ENCODE measurements around the gene GADL1.

GADL1 gene

DNA sequence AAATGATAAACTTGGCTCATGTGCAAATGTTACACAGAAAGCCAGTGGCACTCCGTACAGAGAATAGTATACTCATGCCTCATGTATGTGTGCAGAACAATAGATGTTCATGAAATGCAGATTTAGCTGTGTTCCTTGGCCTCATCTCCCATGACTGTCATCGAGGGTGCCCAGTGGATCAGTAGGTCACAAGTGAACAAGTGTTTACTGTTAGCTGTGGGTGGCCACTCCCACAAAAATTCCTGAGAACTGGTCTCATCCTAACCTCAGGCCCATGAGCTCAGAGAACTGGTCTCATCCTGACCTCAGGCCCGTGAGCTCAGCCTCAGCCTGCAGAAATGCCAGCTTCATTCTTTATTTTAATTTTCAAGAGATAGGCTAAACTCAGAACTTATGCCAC is 124.1 kb downstream of the GADL1 start:
- Histone ChIP-seq H3K36me3 (ENCODE audit: control insufficient read depth in 2 of 2, insufficient read depth in 1 of 2, low read length in 2 of 2) (no peaks in the 10 kb centered on the region), H3K4me1 (ENCODE audit: control insufficient read depth, insufficient read depth, low read length) (no peaks in the 10 kb centered on the region), H3K4me3 (ENCODE audit: low read depth, low read length) (no peak overlapping the region), H3K9me3 (ENCODE audit: control insufficient read depth, insufficient read depth, low read depth, low read length) (no peaks in the 10 kb centered on the region), H3K27ac (ENCODE audit: extremely low read depth, low read depth, low read length) (no peak overlapping the region)
- ChIA-PET POLR2A (no interaction called here), CTCF (interaction anchor here (0.5 to 1.6 kb wide), 10 partner anchors 9 to 729 kb away, joined by 3 to 6 read pairs (median 4); no protein-coding TSS in a partner anchor)
- TF ChIP-seq ZFHX2 (tag by site-specific recombination; conservative IDR thresholded peaks at IDR 0.05) (0 out of 2 replicates have a peak, but pooled peaks have one; percentile 12), ZNF629 (tag by site-specific recombination; IDR thresholded peaks at IDR 0.05) (0 out of 2 replicates have a peak, but pooled peaks have one; percentile 29), ZNF24 (tag by site-specific recombination; IDR thresholded peaks at IDR 0.05) (no peak), ZNF394 (tag by site-specific recombination; IDR thresholded peaks at IDR 0.05; ENCODE audit: borderline replicate concordance) (no peak)
- TF ChIP-seq, protein P1, sequence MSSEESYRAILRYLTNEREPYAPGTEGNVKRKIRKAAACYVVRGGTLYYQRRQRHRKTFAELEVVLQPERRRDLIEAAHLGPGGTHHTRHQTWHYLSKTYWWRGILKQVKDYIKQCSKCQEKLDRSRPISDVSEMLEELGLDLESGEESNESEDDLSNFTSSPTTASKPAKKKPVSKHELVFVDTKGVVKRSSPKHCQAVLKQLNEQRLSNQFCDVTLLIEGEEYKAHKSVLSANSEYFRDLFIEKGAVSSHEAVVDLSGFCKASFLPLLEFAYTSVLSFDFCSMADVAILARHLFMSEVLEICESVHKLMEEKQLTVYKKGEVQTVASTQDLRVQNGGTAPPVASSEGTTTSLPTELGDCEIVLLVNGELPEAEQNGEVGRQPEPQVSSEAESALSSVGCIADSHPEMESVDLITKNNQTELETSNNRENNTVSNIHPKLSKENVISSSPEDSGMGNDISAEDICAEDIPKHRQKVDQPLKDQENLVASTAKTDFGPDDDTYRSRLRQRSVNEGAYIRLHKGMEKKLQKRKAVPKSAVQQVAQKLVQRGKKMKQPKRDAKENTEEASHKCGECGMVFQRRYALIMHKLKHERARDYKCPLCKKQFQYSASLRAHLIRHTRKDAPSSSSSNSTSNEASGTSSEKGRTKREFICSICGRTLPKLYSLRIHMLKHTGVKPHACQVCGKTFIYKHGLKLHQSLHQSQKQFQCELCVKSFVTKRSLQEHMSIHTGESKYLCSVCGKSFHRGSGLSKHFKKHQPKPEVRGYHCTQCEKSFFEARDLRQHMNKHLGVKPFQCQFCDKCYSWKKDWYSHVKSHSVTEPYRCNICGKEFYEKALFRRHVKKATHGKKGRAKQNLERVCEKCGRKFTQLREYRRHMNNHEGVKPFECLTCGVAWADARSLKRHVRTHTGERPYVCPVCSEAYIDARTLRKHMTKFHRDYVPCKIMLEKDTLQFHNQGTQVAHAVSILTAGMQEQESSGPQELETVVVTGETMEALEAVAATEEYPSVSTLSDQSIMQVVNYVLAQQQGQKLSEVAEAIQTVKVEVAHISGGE (tag by site-specific recombination; conservative IDR thresholded peaks at IDR 0.05; ENCODE audit: low read depth) = no peak

DNA sequence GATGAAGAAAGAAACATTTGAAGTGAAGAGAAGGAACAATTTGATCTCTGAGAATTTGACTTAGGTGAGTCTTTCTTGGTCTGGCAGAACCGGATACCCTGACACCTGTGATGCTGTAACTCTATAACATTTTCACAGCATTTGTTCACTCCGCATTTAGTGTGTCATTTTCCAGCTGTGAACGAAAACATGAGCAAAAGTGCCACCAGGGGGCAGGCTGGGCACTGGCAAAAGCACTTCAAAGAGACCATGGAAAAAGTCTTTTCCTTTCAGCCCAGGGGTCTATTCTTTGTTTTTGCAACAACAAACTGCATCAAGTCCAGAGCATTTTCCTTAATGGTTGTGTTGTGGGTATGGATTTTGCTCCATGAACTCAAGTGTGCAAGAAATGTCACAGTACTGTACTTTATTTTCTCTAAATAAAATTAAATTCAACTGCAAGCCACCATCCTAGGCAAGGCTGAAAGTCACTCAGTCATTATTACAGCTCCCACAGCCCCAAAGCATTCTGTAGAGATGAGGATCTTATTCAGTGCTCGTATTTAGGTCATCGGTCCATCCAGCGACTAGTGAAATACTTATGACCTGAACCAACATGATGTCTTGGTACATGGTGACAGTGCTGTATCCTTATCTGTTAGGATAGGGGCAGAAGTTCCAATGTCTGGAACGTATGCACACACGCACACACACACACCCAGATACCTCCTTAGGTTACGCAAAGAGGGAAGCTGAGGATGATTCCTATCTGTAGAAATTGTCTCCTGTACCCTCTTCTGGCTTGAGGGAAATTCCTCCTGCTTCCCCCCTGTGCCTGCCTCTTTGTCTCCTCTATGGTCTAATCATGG is 125.5 kb downstream of the GADL1 start:
- CTCF ChIA-PET = interaction anchor here (0.5 to 2.4 kb wide), 13 partner anchors 8 to 599 kb away, joined by 3 to 7 read pairs (median 3); no protein-coding TSS in a partner anchor
- H3K9me3 ChIP-seq (ENCODE audit: control insufficient read depth, insufficient read depth, low read depth, low read length) = no peaks in the 10 kb centered on the region
- no peak overlapping the region for H3K4me3 ChIP-seq (ENCODE audit: low read depth, low read length)
- no peaks in the 10 kb centered on the region for H3K36me3 ChIP-seq (ENCODE audit: control insufficient read depth in 2 of 2, insufficient read depth in 1 of 2, low read length in 2 of 2)
- no peaks in the 10 kb centered on the region for H3K4me1 ChIP-seq (ENCODE audit: control insufficient read depth, insufficient read depth, low read length)
- POLR2A ChIA-PET = no interaction called here
- TF ChIP-seq TCF7L2 (IDR thresholded peaks at IDR 0.05; ENCODE audit: borderline replicate concordance, low read depth, low read length) = peak; percentile 50; the same call in 1 of the 2 replicates
- TF ChIP-seq ZNF121 (tag by site-specific recombination; IDR thresholded peaks at IDR 0.05) = no peak
- peak; percentile 65 for TF ChIP-seq ZNF654 (tag by site-specific recombination; IDR thresholded peaks at IDR 0.05; ENCODE audit: low read depth)
- no peak overlapping the region for H3K27ac ChIP-seq (ENCODE audit: extremely low read depth, low read depth, low read length)

DNA sequence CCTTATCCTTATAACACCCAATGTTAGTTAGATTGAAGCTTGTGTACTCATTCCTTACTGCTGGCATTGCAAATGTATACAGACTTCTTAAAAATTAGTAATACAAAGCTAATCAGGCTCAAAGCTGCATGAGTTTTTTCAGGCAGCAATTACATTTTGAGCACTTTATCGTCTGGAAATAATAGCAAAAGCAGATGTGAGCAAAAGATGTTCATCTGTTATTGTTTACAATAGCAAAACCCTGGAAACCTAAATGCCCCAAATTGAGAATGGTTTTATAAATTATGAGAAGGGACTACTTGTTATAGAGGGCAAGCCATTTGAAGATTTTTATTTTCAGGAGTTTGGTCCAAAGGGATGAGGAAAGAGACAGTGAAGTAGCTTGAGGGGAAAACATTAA is 126.4 kb downstream of the GADL1 start:
- ChIA-PET POLR2A (no interaction called here), CTCF (interaction anchor here (0.6 to 2.4 kb wide), 8 partner anchors 9 to 1539 kb away, joined by 3 to 7 read pairs (median 4); no protein-coding TSS in a partner anchor)
- no peak for TF ChIP-seq ZNF664 (tag by site-specific recombination; IDR thresholded peaks at IDR 0.05)
- TF ChIP-seq ZNF121 (tag by site-specific recombination; IDR thresholded peaks at IDR 0.05) = no peak
- TF ChIP-seq ZNF707 (tag by site-specific recombination; IDR thresholded peaks at IDR 0.05) = no peak
- TF ChIP-seq OSR2 (tag by site-specific recombination; IDR thresholded peaks at IDR 0.05) = no peak
- no peak for TF ChIP-seq ZNF175 (tag by site-specific recombination; IDR thresholded peaks at IDR 0.05)
- Histone ChIP-seq H3K9me3 (ENCODE audit: control insufficient read depth, insufficient read depth, low read depth, low read length) (no peaks in the 10 kb centered on the region), H3K4me3 (ENCODE audit: low read depth, low read length) (no peak overlapping the region), H3K4me1 (ENCODE audit: control insufficient read depth, insufficient read depth, low read length) (no peaks in the 10 kb centered on the region), H3K27ac (ENCODE audit: extremely low read depth, low read depth, low read length) (no peak overlapping the region), H3K36me3 (ENCODE audit: control insufficient read depth in 2 of 2, insufficient read depth in 1 of 2, low read length in 2 of 2) (no peaks in the 10 kb centered on the region)

DNA sequence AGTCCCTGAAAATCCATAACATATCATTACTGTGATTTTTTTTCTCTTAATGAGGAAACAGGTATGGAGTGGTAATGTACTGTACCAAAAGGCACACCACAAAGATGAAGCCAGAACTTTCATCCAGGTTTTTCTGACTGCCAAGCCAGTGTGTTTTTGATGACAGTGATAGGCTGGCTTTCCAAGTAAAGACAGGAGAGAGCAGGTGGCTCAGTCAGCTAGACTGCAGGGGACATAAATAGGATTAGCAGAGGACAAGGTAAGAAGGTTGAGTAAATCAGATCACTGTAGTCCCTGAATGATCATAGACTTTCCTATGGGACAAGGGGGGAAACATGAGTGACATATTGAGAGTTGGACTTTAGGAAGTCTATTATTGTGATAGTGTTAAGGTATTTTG is 127.9 kb downstream of the GADL1 start:
- Histone ChIP-seq H3K27ac (ENCODE audit: extremely low read depth, low read depth, low read length) (no peak overlapping the region), H3K9me3 (ENCODE audit: control insufficient read depth, insufficient read depth, low read depth, low read length) (no peaks in the 10 kb centered on the region), H3K4me3 (ENCODE audit: low read depth, low read length) (no peak overlapping the region), H3K4me1 (ENCODE audit: control insufficient read depth, insufficient read depth, low read length) (no peaks in the 10 kb centered on the region), H3K36me3 (ENCODE audit: control insufficient read depth in 2 of 2, insufficient read depth in 1 of 2, low read length in 2 of 2) (no peaks in the 10 kb centered on the region)
- no peak for TF ChIP-seq ZNF23 (tag by site-specific recombination; IDR thresholded peaks at IDR 0.05; ENCODE audit: borderline replicate concordance)
- TF ChIP-seq ZNF2 (tag by site-specific recombination; IDR thresholded peaks at IDR 0.05) = no peak
- no peak for TF ChIP-seq ZNF596 (tag by site-specific recombination; IDR thresholded peaks at IDR 0.05)
- TF ChIP-seq EGR2 (tag by site-specific recombination; IDR thresholded peaks at IDR 0.05; ENCODE audit: low read depth) = no peak
- TF ChIP-seq ZNF221 (tag by site-specific recombination; IDR thresholded peaks at IDR 0.05; ENCODE audit: borderline replicate concordance) = no peak
- TF ChIP-seq, protein P2, sequence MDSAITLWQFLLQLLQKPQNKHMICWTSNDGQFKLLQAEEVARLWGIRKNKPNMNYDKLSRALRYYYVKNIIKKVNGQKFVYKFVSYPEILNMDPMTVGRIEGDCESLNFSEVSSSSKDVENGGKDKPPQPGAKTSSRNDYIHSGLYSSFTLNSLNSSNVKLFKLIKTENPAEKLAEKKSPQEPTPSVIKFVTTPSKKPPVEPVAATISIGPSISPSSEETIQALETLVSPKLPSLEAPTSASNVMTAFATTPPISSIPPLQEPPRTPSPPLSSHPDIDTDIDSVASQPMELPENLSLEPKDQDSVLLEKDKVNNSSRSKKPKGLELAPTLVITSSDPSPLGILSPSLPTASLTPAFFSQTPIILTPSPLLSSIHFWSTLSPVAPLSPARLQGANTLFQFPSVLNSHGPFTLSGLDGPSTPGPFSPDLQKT (IDR thresholded peaks at IDR 0.05; ENCODE audit: borderline replicate concordance, low read depth, low read length) = no peak
- TF ChIP-seq KLF8 (tag by site-specific recombination; IDR thresholded peaks at IDR 0.05) = no peak
- no peak for TF ChIP-seq ZNF76 (tag by site-specific recombination; IDR thresholded peaks at IDR 0.05; ENCODE audit: borderline replicate concordance, low read depth)
- TF ChIP-seq HOXA7 (CRISPR knock-in tag; IDR thresholded peaks at IDR 0.05; ENCODE audit: borderline replicate concordance) = no peak
- no peak for TF ChIP-seq ZSCAN23 (tag by site-specific recombination; IDR thresholded peaks at IDR 0.05)
- ChIA-PET CTCF (no interaction called here), POLR2A (no interaction called here)
